COR-L47 (cell line): Measurements from ENCODE around the gene CHRND.
"Not testable (repeated sequence)": the region's sequence is repeated elsewhere in the genome, so short reads cannot be mapped to it uniquely, and the experiment has no call there.

Source experiments
- DNase-seq: peaks from one replicate; lab custom pipeline; 2025; lab: John Stamatoyannopoulos, UW

CHRND gene

DNA sequence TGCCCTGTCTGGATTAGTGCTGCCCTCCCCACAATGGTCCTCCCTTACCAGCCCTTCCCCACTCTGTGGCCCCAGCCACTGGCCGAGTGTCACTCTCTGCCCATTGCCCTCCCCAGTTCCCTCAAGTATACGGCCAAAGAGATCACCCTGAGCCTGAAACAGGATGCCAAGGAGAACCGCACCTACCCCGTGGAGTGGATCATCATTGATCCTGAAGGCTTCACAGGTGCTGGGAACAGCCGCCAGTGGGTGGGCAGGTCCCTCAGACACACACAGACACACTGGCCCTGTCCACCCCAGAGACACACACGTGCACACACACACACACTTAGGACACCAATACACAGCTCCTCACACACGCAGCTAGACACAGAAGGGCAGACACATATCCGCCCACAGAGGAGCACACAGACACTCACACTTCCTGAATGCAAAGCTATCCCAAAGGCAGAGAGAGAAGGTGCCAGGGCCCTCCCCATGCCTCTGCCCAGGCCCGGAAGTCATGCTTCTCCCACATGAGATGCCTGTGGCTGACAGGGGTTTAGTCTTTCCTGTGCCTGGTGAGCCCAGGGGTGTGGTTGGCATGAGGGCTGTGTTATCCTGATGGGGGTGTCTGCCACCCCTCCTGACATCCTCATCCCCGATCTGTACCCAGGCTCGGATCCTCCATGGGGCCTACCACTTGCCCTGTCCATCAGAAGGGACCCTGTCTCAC, 2.9 kb downstream of the CHRND start:
- DNase-seq, result no peak

DNA sequence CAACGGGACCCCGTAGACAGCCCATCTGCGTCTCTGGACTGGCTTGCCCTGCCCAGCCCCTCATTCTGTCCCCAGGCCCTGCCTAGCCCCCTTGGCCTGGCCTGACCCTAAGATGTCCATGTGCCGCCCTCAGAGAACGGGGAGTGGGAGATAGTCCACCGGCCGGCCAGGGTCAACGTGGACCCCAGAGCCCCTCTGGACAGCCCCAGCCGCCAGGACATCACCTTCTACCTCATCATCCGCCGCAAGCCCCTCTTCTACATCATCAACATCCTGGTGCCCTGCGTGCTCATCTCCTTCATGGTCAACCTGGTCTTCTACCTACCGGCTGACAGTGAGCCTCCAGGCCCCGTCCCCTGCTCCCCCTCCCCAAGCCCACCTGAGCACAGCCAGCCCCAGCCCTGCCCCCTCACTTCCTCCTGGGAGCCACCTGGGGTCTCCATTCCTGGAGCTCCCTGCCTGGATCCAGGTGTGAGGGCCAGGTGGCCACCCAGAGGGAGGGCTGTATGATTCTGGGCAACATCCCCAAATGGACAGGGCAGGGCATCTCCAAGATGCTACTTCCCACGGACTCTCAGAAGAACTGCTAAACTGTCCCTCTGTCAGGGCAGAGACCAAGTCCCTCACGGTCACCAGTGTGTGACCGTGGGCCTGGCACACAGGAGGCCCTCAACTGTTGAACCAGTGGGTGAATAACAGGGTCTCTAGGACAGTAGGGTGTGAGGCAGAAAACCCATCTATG, 4.0 kb downstream of the CHRND start:
- no peak for DNase-seq

DNA sequence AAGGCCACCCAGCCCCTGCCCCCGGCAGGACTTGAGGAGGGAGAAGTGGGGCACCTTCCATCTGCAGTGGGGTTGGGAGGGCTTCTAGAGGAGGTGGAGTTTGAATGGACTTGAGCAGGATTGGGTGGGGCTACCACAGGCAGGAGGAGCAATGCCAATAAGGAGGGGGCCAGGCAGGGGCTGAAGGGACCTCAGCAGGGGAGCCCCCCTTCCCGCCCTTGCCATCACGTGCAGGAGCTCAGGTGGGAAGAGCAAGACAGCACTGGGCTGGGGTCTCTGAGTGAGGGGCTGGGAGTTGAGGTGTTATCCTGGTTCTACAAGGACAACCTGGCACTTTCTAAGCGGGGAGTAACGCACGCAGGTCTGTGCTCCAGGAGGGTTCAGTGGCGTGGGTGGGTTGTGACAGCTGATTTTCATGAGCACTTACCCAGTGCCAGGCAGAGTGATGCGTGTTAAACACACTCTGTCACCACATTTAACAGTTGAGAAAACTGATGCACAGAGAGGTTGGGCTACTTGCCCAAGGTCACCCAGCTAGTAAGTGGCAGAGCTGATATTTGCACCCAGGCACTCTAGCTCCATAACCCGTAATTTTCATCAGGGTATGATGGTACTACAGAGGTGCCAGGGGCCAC, 4.8 kb downstream of the CHRND start:
- no peak for DNase-seq

DNA sequence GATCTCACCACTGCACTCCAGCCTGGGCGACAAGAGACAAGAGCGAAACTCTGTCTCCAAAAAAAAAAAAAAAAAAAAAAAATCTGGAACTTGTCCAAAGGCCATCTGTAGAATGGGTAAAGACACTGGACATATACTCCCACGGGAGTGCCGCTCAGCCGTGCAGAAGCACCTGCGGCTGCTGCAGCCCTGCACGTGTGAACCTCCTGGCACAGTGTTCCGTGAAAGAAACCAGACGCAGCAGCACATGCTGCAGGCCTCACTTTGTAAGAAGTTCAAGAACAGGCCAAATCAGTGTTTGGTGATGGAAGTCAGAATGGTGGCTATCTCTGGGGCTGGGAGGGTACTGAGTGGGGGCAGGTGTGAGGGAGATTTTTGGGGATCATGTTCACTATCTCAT, 6.5 kb downstream of the CHRND start:
- no peak for DNase-seq

DNA sequence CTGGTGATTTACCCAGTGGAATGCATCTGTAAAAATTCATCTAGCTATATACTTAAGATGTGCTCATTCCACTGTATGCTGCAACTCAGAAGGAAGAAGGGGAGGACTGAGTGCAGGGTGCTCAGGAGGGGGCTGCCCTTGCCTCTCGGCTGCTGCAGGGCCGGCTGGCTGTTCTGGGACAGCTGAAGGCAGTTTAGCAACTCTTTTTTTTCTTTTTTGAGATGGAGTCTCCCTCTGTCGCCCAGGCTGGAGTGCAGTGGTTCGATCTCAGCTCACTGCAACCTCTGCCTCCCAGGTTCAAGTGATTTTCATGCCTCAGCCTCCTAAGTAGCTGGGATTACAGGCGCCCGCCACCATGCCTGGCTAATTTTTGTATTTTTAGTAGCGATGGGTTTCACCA, 6.9 kb downstream of the CHRND start:
- DNase-seq, result not testable (repeated sequence)

DNA sequence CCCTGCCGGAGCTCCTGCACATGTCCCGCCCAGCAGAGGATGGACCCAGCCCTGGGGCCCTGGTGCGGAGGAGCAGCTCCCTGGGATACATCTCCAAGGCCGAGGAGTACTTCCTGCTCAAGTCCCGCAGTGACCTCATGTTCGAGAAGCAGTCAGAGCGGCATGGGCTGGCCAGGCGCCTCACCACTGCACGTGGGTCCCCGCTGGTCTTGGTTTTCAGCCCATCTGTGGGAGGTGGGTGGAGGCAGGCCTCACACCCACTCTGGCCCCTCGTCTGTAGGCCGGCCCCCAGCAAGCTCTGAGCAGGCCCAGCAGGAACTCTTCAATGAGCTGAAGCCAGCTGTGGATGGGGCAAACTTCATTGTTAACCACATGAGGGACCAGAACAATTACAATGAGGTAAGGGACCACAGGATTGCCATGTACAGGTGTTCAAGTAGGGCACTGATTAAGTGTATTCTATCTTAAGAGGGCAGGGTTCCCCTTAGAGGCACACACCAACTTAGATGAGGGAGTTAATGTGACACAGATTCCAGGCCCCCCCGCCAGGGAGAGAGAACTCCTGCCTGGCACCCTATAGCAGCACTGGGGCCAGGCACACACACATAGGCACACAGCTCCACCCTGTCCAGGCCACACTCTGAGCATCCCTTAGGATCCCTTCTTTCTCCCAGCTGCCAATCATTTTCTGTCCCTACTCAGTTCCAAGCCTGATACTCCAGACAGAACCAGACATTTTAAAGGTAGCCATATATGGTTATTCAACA, 8.2 kb downstream of the CHRND start:
- DNase-seq, result no peak

DNA sequence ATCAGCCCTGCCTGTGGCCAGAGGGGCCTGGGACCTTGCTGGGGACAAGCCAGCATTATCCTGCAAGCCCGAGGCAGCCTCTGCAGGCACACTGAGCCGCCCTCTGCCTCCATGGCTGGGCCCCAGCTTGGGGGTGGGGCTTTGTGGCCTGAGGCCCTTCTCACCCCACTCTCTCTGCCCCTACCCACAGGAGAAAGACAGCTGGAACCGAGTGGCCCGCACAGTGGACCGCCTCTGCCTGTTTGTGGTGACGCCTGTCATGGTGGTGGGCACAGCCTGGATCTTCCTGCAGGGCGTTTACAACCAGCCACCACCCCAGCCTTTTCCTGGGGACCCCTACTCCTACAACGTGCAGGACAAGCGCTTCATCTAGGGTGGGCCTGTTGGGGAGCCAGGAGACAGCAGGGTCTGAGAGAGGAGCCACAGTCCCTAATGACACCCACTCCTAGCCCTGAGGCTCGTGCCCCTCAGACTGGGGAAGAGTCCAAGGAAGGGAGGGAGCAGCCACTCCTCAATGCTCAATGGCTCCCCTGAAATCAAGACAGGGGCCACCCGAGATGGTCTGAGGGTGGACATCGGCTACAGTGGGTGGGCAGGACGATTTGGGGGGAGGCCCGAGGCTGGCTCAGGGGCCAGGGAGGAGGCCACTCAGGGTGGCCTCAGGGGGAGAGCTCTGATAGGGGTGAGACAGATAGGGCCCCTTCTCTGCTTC, 9.1 kb downstream of the CHRND start:
- DNase-seq, result no peak

DNA sequence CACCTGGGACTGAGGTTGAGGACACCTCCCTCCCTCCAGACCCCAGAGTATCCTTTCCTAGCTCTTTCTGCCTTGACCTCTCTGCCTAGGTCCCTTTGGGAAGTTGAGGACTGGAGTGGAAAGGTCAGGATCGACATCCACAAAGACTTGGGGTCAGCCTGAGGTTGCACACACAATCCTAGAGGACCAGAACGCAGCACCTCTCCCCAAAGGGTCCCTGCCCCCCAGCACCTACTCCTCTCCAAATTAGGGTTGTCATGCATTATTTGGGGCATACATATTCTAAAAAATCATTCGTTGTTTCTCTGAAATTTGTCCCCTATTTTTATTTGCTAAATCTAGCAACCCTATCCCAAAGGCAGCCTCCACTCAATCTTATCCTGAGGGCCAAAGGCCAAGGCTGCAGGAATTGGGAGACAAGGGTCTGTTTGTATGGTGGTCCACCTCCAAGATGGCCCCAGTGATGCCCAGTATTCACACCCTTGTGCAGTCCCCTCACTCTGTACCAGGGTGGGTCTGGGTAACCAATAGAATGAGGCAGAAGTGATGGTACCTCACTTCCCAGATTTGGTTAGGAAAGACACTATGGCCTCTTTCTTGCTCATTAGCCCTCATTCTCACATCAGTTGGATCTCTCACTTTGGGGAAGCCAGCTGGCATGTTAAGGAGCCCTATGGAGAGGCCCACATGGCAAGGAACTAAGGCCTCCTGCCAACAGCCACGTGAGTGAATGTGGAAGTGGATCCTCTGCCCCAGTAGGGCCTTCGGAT, 10.0 kb downstream of the CHRND start:
- DNase-seq, result no peak

DNA sequence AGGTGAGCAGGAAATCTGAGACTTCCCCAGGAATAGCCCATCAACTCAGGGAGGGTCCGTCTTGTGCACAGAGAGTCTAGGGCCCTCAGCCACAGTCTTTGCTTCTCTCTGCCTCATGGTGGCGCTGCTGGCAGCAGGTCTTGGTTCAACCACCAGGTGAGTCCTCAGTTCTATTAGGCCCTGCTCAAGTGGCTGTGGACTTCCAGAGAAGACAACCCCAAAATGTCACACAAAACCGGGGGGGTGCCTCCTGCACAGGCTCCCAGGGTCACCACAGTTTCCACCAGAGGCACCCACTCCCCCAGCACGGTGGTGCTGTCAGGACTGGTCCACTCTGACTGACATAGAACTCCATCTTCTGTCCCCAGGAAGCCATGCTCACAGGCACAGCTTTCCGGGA, 11.1 kb downstream of the CHRND start:
- DNase-seq, result no peak

DNA sequence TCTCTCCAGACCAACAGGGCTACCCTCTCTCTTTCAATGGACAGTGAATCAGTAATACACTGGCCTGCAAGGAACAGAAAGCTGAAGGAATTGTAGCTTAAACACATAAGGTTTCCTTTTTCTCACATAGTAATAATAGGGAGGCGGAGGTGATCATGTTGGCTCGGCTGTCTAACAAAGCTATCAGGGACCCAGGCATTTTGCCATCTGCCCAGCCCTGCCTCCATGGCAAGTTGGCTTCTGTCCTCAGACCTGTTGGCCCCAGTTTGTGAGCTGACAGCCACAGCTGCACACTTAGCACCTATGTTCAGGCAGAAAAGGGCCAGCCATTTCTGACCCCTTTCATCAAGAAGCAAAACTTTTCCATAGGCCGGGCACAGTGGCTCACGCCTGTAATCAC, 11.5 kb downstream of the CHRND start:
- DNase-seq, result no peak

DNA sequence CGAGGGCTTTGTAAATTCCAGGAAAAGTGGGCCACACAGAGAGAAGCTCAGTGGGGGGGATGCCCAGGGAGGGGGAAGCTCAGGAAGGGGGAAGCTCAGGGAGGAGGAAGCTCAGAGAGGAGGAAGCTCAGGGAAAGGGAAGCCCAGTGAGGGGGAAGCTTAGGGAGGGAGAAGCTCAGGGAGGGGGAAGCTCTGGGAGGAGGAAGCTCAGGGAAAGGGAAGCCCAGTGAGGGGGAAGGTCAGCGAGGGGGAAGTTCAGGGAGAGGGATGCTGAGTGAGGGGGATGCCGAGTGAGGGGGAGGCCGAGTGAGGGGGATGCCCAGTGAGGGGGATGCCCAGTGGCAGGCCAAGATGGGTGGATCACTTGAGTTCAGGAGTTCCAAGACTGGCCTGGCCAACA, 12.7 kb downstream of the CHRND start:
- no peak for DNase-seq

DNA sequence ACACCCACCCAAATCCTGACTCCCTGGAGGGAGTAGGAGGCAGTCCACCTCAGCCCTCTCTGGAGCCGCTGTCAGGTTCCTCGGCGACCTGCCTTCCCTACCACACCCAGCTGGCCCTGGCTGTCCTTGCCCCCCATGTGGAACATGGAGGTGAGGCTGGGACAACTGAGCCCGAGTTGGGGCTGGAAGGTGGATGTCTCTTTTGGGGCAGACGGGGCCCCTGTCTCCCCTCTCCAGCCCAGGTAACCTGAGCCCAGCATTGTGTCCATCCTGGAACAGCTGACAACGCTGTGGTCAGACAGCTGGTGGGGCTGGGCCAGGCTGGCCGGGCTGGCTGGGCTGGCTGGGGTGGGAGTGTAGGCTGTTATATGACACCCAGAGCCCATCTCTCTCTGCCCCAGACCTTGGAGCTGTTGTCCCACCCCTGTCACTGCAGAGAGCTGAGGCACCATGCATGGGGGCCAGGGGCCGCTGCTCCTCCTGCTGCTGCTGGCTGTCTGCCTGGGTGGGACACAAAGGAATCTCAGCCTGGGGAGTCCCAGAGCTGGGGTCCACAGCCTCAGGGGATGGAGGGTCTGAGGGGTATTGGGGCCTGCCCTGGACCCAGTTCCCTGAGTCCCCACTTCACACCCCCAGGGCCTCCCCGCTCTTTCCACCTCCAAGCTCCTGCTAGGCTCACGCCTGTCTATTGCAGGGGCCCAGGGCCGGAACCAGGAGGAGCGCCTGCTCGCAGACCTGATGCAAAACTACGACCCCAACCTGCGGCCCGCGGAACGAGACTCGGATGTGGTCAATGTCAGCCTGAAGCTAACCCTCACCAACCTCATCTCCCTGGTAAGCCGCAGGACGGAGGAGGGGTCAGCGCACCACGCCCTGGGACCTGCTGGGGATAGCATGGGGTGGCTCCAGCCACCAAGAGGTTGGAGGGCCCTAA, 13.6 kb downstream of the CHRND start, which contains the start of gene CHRNG:
TSS of gene CHRNG (plus strand) at position 395 of the 934 bp plus-strand sequence. CDS start at position 451, 56 bp downstream.
- DNase-seq, result no peak

DNA sequence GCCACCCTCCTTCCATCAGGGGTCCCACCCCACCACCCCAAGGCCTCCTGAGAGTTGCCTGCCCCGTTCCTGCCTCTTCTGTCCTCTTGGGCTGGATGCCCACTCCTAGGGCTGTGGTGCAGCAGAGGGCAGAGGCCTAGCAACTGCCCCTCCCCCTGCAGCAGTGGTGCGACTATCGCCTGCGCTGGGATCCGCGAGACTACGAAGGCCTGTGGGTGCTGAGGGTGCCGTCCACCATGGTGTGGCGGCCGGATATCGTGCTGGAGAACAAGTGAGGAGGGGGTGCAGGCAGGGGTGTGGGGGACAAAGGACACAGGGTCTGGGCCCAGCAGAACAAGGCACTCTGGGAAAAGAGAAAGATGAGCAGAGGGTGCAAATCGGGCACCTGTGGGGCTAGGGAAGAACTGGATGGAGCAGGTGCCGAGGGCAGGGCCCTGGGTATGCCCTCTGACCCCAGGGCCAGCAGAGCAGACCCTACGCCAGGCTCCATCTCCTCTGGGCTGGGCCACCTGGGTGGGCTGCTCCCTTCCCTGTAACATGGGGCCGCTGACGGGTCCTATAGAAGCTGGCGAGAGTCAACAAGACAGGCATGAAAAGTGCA, 14.6 kb downstream of the CHRND start:
- DNase-seq, result no peak

DNA sequence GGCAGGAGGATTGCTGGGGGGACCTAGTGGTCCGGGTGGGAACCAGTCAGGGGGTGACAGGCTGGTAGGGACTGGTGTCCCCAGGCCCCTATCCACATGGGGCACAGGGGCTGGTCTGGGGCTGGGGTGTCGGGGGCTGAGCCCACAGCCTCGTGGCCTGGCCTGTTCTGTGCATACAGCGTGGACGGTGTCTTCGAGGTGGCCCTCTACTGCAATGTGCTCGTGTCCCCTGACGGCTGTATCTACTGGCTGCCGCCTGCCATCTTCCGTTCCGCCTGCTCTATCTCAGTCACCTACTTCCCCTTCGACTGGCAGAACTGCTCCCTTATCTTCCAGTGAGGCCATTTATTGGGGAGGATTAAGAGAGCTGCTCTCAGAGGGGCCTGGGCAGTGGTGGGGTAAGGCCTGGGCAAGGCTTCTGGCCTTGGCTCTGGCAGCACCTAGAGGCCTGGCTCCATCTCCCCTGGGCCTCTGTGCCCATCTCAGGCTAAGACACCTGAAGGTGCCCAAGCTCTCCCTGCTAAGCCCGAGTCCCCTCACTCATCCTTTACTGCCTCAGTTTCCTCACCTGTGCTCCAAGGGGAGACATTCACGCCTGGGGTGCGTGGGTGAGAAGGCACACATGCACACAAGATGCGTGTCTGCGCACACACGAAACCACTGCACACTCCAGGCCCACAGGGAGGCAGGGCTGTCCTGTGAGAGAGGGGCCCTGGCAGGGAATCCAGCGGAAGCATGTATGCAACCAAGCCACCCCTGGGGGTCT, 15.4 kb downstream of the CHRND start:
- DNase-seq, result no peak

DNA sequence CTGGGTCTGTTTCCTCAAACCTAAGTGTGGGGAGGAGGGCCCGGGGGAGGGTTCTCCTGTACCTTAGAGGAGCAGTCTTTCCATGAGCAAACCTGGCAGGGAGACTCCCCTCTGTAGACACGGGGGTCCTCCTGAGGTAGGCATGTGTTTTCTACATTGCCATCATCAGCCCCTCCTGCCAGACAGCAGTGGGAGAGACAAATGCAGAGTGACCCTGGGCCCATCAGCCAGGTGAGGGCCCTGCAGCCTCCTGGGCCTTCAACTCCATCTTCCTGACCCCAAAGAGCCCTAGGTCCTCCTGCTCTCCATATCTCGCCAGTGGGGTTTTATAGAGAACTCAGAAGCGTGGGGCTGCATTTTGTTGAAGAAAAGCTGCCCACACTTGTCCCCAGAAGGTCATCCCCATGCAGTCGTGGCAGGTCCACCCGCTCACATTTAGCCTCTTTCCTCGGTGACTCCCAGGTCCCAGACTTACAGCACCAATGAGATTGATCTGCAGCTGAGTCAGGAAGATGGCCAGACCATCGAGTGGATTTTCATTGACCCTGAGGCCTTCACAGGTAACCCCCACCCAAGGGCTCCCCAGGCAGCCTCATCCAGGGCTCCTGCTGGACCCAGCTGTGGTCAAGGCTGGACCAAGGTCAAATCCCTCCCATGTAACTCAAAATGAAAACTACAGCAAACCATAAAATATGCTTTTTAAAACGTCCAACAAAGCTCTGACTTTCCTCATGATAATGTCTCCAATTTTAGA, 16.2 kb downstream of the CHRND start:
- no peak for DNase-seq

DNA sequence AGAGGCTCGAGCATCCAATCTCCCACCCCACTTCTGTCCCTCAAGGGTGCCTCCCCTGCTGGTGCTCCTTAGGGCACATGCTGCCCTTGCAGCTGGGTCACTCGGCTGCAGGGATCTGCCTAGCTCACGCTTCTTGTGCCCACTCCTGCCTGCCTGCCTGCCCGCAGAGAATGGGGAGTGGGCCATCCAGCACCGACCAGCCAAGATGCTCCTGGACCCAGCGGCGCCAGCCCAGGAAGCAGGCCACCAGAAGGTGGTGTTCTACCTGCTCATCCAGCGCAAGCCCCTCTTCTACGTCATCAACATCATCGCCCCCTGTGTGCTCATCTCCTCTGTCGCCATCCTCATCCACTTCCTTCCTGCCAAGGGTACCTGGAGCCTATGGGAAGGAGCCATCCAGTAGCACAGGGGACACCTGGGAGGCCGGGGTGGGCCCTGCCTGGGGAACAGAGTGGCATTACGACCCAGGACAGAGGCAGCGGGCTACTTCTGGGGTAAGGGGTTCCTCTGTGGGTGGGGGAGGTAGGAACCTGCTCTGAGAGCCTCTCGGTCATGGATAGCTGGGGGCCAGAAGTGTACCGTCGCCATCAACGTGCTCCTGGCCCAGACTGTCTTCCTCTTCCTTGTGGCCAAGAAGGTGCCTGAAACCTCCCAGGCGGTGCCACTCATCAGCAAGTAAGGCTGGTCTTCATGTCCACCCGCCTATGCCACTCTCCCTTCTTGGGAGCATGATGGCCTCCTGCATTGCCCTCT, 16.9 kb downstream of the CHRND start:
- DNase-seq, result no peak

DNA sequence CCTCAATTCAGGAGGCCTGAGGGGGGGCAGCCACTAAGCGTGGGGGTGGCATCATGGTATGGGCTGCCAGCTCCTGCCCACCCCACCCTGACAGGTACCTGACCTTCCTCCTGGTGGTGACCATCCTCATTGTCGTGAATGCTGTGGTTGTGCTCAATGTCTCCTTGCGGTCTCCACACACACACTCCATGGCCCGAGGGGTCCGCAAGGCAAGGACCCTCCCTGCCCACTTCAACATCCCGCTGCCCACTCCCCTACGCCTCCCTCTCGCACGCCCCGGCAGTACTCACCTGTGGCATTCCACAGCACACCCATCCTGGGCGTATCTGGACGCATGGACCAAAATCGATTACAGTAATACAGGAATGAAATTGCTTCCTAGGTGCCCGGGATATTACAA, 17.5 kb downstream of the CHRND start:
- DNase-seq, result no peak
